GM12892 (cell line): ENCODE data around the gene PEMT.

Experiments
- POLR2A ChIP-seq: IDR thresholded peaks from 2 replicates; pipeline ENCODE4 v1.6.1; 2011; ENCODE audit warnings: low read depth, low read length, control low read depth
- POLR2AphosphoS5 ChIP-seq: IDR thresholded peaks from 2 replicates; pipeline ENCODE4 v1.6.1; 2011; ENCODE audit warnings: low read depth, low read length, control low read depth
- TAF1 ChIP-seq: IDR thresholded peaks from 2 replicates; pipeline ENCODE4 v1.6.1; 2011; ENCODE audit warnings: low read depth, mild to moderate bottlenecking, control low read depth, low read length, borderline replicate concordance

DNA sequence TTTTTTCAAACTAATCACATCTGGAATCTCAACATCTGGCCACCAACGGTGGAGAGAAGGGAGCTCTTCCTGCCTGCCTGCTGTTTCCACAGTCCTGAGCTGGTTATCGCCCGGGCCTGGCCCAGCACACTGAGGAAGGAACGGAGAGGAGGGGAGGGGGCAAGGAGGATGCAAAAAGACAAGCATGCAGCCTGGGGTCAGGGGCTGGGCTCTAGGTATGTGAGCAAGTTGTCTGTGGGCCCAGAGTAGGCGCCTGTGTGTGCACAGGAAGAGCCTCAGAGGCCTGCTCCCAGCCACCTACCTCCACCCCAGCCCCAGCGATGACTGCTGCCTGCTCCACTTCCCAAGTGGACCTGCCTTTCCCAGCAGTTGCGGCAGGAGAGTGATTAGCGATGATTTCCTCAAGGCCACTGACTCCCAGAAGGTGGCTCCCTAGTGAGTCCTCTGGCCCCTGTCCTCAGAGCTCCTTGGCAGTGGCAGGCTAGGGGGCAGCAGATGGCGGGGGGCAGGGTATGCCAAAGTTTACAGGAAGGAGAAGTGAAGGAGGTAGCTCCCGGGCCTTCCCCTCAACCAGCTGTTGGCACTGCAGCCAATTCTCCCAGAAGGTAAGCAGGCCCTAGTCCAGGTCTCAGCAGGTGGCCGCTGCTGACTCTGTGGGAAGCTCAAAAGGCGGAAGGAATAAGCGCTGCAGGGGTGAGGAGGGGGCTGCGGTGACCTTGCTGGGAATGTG is 68.3 kb downstream of the PEMT start:
- no peak for TF ChIP-seq POLR2A
- no peak for TF ChIP-seq TAF1
- no peak for TF ChIP-seq POLR2AphosphoS5
